Osteoblast (primary cell): ENCODE results near the gene TNNI2. TPM values are rescaled to one million over a fixed set of nuclear protein-coding genes. Genes with fewer than 3 reads are reported as not detected.

Experiments
- DNase-seq: peaks from one replicate; pipeline ENCODE4 v3.0.0; 2011; ENCODE audit warnings: low spot score, mixed read lengths; ENCODE audit not compliant: insufficient read length; ENCODE audit errors: missing footprints
- H2AFZ ChIP-seq: 2 replicates; pipeline ENCODE4 v1.6.0; 2011; ENCODE audit warnings: mild to moderate bottlenecking, low read length
- H3K27ac ChIP-seq: 2 replicates; pipeline ENCODE4 v1.5.1; 2011; ENCODE audit warnings: mild to moderate bottlenecking, low read depth, low read length, moderate library complexity
- H3K27me3 ChIP-seq: 2 replicates; pipeline ENCODE4 v1.6.0; 2012; ENCODE audit warnings: mild to moderate bottlenecking, control low read depth, inconsistent platforms, low read length, moderate library complexity; ENCODE audit not compliant: insufficient read depth
- H3K36me3 ChIP-seq: 2 replicates; pipeline ENCODE4 v1.5.1; 2011; ENCODE audit warnings: mild to moderate bottlenecking, low read length, control low read depth, moderate library complexity; ENCODE audit not compliant: insufficient read depth
- H3K4me1 ChIP-seq: 2 replicates; pipeline ENCODE4 v1.5.1; 2011; ENCODE audit warnings: mild to moderate bottlenecking, low read length, control low read depth, moderate library complexity; ENCODE audit not compliant: insufficient read depth
- H3K4me2 ChIP-seq: 2 replicates; pipeline ENCODE4 v1.6.0; 2011; ENCODE audit warnings: mild to moderate bottlenecking, low read length; ENCODE audit not compliant: insufficient read depth
- H3K4me3 ChIP-seq: fragments of 200-600 bp; sonication (generic); 3 replicates; pipeline ENCODE4 v1.5.1; 2012; ENCODE audit warnings: mild to moderate bottlenecking, low read length, inconsistent platforms; ENCODE audit not compliant: insufficient read depth
- H3K79me2 ChIP-seq: 2 replicates; pipeline ENCODE4 v1.6.0; 2012; ENCODE audit warnings: mild to moderate bottlenecking, low read length, control low read depth, inconsistent platforms; ENCODE audit not compliant: insufficient read depth
- H3K9me3 ChIP-seq: 2 replicates; pipeline ENCODE4 v1.5.1; 2011; ENCODE audit warnings: low read depth, low read length, control low read depth
- H4K20me1 ChIP-seq: 2 replicates; pipeline ENCODE4 v1.6.0; 2012; ENCODE audit warnings: mild to moderate bottlenecking, low read length, control low read depth; ENCODE audit not compliant: insufficient read depth
- total RNA-seq: library from RNA; depleted of rRNA; stranded (reverse); fragments of >200 nt; gene quantifications from 2 replicates; pipeline ENCODE4 v1.2.3, GENCODE V29; 2012
- TF ChIP-seq, protein P1 (sequence below): IDR thresholded peaks from 2 replicates; pipeline ENCODE4 v1.5.1; 2011; ENCODE audit warnings: mild to moderate bottlenecking, low read depth, low read length, moderate library complexity; ENCODE audit errors: extremely low read depth

TNNI2 gene
- total RNA-seq, 1 donor, result not detected

DNA sequence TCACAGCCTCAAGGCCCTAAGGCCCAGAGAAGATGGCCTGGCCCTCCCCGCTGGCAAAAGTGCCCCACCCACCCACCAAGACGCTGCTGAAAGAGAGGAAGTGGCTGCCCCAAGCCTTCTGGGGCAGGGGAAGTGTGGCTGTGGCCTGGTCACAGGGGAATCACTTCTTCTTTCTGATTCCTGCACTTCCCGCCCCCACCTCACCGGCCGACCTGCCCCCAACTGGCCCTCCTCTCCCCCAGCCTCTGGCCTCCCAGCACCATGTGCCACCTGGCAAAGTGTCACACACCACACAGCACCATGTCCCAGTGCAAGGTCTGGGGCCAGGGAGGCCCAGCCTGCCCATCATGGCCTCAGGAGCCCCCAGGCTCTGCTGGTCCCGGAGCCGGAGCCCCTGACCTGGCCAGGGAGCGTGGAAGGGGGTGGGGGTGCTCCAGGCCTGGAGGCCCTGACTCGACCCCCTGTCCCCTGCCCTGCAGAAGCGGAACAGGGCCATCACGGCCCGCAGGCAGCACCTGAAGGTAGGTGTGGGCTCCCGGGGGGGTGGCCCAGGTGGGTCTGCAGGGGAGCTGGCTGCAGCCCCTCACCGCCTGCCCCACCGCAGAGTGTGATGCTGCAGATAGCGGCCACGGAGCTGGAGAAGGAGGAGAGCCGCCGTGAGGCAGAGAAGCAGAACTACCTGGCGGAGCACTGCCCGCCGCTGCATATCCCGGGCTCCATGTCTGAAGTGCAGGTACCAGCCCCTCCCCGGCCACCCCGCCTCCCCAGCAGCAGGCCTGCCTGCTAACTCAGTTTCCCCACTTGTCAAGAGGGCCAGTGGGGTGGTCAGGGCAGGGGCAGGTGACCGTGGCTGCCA, 1.4 kb downstream of the TNNI2 start:
- Histone ChIP-seq H2AFZ (no peak overlapping the region), H3K79me2 (no peaks in the 10 kb centered on the region)

DNA sequence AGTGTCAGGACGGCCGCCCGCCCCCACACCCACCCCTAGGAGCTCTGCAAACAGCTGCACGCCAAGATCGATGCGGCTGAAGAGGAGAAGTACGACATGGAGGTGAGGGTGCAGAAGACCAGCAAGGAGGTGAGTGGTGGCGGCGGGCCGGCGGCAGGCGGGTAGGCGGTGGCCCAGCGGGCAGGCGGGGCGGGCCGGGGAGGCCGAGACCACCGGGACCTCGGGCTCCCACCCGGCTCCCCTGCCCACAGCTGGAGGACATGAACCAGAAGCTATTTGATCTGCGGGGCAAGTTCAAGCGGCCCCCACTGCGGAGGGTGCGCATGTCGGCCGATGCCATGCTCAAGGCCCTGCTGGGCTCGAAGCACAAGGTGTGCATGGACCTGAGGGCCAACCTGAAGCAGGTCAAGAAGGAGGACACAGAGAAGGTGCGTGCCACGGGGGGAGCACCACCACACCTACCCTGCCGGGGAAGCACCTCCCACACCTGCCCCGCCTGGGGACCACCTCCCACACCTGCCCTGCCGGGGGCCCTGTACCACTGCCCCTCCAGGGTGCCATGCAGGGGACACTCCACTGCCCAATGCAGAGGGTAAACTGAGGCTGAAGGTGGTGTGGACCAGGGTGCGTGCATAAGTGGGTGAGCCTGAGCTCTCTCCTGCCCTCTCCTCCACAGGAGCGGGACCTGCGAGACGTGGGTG, 2.1 kb downstream of the TNNI2 start:
- Histone ChIP-seq H3K4me2 (no peak overlapping the region), H3K4me1 (no peaks in the 10 kb centered on the region), H3K79me2 (no peaks in the 10 kb centered on the region), H4K20me1 (no peaks in the 10 kb centered on the region), H3K4me3 (no peak overlapping the region), H3K27me3 (no peaks in the 10 kb centered on the region), H3K27ac (no peak overlapping the region), H3K9me3 (no peaks in the 10 kb centered on the region), H2AFZ (no peak overlapping the region), H3K36me3 (no peaks in the 10 kb centered on the region)
- TF ChIP-seq, protein P1, sequence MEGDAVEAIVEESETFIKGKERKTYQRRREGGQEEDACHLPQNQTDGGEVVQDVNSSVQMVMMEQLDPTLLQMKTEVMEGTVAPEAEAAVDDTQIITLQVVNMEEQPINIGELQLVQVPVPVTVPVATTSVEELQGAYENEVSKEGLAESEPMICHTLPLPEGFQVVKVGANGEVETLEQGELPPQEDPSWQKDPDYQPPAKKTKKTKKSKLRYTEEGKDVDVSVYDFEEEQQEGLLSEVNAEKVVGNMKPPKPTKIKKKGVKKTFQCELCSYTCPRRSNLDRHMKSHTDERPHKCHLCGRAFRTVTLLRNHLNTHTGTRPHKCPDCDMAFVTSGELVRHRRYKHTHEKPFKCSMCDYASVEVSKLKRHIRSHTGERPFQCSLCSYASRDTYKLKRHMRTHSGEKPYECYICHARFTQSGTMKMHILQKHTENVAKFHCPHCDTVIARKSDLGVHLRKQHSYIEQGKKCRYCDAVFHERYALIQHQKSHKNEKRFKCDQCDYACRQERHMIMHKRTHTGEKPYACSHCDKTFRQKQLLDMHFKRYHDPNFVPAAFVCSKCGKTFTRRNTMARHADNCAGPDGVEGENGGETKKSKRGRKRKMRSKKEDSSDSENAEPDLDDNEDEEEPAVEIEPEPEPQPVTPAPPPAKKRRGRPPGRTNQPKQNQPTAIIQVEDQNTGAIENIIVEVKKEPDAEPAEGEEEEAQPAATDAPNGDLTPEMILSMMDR, result no peak
- no peak for DNase-seq

More for the DNA sequence above, 1.4 kb downstream of the TNNI2 start:
- no peaks in the 10 kb centered on the region for H4K20me1 ChIP-seq
- H3K4me1 ChIP-seq, result no peaks in the 10 kb centered on the region
- H3K36me3 ChIP-seq, result no peaks in the 10 kb centered on the region
- H3K27me3 ChIP-seq, result no peaks in the 10 kb centered on the region
- DNase-seq, result no peak
- no peaks in the 10 kb centered on the region for H3K9me3 ChIP-seq
- TF ChIP-seq, protein P1, result no peak
- no peak overlapping the region for H3K27ac ChIP-seq
- no peak overlapping the region for H3K4me2 ChIP-seq
- no peak overlapping the region for H3K4me3 ChIP-seq

DNA sequence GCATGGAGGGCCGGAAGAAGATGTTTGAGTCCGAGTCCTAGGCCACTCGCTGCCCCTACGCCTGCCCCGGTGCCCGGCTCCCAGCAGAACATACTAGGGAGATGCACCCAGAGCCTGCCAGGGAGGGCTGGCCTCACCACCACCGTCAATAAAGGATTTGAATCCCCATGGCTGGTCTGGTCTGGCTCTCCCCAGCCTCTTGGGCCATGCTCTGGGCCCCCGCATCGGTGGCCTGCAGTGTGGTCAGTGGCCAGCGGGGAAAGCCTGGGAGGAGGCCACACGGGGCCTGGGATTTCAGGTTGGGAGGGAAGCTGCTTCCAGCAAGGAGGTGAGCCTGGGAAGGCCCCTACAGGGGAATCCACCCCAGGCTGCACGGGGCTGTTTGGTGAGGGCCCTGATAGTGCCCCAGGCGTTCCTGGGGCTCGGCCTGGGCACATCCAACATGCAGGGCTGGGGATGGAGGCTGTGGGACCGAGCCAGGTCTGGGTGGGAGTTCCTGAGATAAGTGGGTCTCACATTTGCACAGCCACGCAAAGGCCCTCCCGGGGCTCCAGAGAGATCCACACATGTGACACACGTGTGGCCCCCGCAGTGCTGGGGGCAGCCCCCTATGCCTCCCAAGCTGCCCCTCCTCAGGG, 2.8 kb downstream of the TNNI2 start:
- Histone ChIP-seq H4K20me1 (no peaks in the 10 kb centered on the region), H3K4me3 (no peak overlapping the region), H3K9me3 (no peaks in the 10 kb centered on the region), H3K27ac (no peak overlapping the region), H2AFZ (no peak overlapping the region), H3K79me2 (no peaks in the 10 kb centered on the region), H3K4me2 (no peak overlapping the region), H3K4me1 (no peaks in the 10 kb centered on the region), H3K36me3 (no peaks in the 10 kb centered on the region), H3K27me3 (no peaks in the 10 kb centered on the region)
- DNase-seq, result no peak
- TF ChIP-seq, protein P1, result no peak
